ENCODE measurements around the gene SPINK8. TPM values are rescaled to one million over a fixed set of nuclear protein-coding genes. Genes with fewer than 3 reads are reported as not detected.

The SPINK8 gene
- total RNA-seq, 4 donors from 2014 or later = not detected

DNA sequence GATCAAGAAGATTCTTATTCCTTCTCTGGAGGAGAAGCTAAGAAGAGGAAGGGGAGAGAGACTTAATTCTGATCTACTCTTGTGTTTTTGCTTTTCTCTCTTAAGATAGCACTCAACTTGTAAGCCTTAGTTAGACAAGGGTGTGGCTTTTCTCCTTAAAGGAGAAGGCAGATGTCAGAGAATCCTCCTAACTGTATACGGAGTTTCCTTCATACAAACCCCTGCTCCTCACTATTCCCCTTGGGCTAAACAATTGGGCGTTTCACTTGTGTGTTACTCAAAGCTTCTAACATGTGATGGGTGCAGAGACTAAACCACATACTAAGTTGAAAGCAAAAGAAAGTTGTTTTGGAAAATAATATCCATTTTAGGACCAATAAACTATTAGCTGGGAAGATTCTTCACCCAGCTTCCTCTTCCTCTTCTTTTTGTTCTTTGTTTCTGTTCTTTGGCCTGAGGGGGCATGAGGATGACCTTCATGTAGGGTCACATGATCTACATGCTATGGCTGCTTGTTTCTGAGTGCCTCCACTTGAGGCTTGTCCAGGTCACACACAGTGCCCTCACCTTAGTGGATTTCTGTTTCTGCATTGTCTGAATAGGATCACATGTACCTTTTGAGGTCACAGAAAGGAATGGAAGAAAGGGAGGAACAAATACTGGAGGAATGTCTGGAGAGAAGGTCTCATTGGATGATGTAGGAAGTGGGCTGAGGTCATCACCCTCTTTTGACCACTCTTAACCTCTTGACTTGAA is 14.6 kb downstream of the SPINK8 start:
- no peaks in the 10 kb centered on the region for H3K4me1 ChIP-seq
- H3K4me3 ChIP-seq = no peak overlapping the region
- H3K9me3 ChIP-seq = peaks cover 0 to 14% (median 4%) of the 10 kb centered on the region in 4 donors
- no peak overlapping the region for H3K27ac ChIP-seq
- H3K36me3 ChIP-seq = no peaks in the 10 kb centered on the region
- no peak for DNase-seq
- H3K27me3 ChIP-seq = no peaks in the 10 kb centered on the region
- TF ChIP-seq, protein P1, sequence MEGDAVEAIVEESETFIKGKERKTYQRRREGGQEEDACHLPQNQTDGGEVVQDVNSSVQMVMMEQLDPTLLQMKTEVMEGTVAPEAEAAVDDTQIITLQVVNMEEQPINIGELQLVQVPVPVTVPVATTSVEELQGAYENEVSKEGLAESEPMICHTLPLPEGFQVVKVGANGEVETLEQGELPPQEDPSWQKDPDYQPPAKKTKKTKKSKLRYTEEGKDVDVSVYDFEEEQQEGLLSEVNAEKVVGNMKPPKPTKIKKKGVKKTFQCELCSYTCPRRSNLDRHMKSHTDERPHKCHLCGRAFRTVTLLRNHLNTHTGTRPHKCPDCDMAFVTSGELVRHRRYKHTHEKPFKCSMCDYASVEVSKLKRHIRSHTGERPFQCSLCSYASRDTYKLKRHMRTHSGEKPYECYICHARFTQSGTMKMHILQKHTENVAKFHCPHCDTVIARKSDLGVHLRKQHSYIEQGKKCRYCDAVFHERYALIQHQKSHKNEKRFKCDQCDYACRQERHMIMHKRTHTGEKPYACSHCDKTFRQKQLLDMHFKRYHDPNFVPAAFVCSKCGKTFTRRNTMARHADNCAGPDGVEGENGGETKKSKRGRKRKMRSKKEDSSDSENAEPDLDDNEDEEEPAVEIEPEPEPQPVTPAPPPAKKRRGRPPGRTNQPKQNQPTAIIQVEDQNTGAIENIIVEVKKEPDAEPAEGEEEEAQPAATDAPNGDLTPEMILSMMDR (IDR thresholded peaks at IDR 0.05) = no peak
- TF ChIP-seq POLR2A (IDR thresholded peaks at IDR 0.05) = no peak

DNA sequence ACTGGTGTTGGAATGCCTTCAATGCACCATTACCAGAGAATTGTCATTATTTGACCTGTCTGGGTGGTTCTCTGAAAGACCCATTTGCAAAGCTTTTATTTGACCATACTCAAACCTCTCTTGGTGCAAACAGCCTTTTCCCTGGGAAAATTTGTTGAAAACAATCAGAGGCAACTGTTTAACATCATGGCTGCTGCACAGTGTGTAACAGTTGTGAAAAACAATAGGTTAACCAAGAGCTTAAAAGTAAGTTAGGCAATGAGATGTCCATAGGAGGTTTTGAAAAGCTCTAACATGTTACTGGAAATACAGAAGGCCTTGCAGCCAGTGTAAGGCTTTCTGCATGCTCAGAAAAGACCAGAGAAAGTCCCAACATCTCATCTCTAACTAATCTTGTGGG is 18.9 kb downstream of the SPINK8 start:
- Histone ChIP-seq H3K4me1 (no peaks in the 10 kb centered on the region), H3K9me3 (peaks cover 0 to 14% (median 4%) of the 10 kb centered on the region in 4 donors)

DNA sequence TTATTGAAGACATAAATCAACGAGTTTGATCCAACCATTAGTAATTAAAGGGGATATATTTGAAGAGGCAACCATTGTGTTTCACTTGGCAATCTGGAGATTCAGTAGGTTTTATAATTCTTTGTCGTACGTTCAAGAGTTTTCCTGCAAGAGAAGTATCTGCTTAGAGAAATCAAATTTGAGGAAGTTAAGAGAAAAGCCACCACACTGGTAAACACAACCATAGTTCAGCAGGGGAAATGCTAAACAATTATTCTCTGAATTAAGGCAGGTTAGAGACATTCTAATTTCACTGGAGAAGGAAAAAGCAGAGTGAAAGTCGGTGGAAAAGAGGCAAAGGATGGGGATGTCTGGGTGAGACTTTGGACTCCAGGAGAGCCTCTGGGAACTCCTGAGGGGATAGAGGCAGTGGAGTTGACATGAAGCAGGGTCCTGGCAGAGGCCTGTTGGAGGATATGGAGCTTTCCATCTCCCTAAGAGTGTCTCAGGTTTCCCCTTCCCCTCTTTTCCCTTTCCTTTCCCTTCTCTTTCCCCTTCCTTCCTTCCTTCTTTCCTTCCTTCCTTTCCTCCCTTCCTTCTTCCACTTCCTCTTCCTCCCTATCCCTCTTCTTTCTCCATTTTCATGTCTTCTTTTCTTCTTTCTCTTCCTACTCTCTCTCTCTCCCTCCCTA is 26.5 kb downstream of the SPINK8 start:
- no peak for DNase-seq
- H3K4me1 ChIP-seq = peaks cover 0 to 6% (median 0%) of the 10 kb centered on the region in 4 donors
- no peaks in the 10 kb centered on the region for H3K27me3 ChIP-seq
- H3K4me3 ChIP-seq = no peak overlapping the region
- no peaks in the 10 kb centered on the region for H3K36me3 ChIP-seq
- H3K9me3 ChIP-seq = no peaks in the 10 kb centered on the region
- no peak for TF ChIP-seq POLR2A (IDR thresholded peaks at IDR 0.05)
- TF ChIP-seq, protein P1 (IDR thresholded peaks at IDR 0.05) = no peak
- H3K27ac ChIP-seq = no peak overlapping the region

More for the DNA sequence above, 18.9 kb downstream of the SPINK8 start:
- no peak for TF ChIP-seq POLR2A (IDR thresholded peaks at IDR 0.05)
- TF ChIP-seq, protein P1 (IDR thresholded peaks at IDR 0.05) = no peak
- no peak for DNase-seq
- Histone ChIP-seq H3K36me3 (no peaks in the 10 kb centered on the region), H3K27ac (no peak overlapping the region), H3K27me3 (no peaks in the 10 kb centered on the region), H3K4me3 (no peak overlapping the region)

DNA sequence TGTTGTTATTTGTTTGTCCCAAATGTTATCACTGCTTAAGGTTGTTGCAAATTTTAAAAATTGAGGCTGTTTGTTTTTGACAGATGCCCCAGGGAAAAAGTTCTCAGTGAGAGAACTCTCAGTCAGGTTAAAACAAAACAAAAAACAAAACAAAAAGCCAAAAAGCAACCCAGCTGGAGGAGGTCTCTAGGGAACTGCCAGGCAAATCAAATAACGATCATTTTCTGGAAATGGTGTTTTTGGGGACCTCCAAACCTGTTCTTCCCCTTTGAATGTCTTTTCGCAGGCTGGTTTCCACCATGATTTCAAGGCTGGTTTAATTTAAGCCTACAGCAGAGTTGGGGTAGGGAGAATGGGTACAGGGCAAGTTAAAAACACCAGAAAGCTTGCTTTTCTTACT is 27.2 kb downstream of the SPINK8 start:
- peaks cover 0 to 8% (median 0%) of the 10 kb centered on the region in 4 donors for H3K4me1 ChIP-seq
- H3K27ac ChIP-seq = no peak overlapping the region
- TF ChIP-seq, protein P1 (IDR thresholded peaks at IDR 0.05) = no peak
- no peak for TF ChIP-seq POLR2A (IDR thresholded peaks at IDR 0.05)
- H3K9me3 ChIP-seq = no peaks in the 10 kb centered on the region
- no peaks in the 10 kb centered on the region for H3K36me3 ChIP-seq
- H3K4me3 ChIP-seq = no peak overlapping the region
- DNase-seq = no peak
- H3K27me3 ChIP-seq = no peaks in the 10 kb centered on the region

DNA sequence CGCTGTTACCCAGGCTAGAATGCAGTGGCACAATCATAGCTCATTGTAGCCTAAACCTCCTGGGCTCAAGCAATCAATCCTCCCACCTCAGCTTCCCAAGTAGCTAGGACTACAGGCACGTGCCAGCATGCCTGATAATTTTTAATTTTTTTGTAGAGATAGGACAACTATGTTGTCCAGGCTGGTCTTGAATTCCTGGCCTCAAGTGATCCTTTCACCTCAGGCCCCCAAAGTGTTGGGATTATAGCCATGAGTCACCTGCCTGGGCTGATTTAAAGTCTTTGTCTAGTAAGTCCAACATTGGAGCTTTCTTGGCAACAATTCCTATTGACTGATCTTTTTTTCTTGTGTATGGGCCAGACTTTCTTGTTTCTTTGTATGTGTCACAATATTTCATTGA is 28.1 kb downstream of the SPINK8 start:
- no peaks in the 10 kb centered on the region for H3K27me3 ChIP-seq
- TF ChIP-seq, protein P1 (IDR thresholded peaks at IDR 0.05) = no peak
- no peak for TF ChIP-seq POLR2A (IDR thresholded peaks at IDR 0.05)
- no peaks in the 10 kb centered on the region for H3K36me3 ChIP-seq
- no peaks in the 10 kb centered on the region for H3K9me3 ChIP-seq
- DNase-seq = no peak
- H3K27ac ChIP-seq = no peak overlapping the region
- peaks cover 0 to 10% (median under 1%) of the 10 kb centered on the region in 4 donors for H3K4me1 ChIP-seq
- no peak overlapping the region for H3K4me3 ChIP-seq
